ENCODE data around the gene AKR7A2.
A peak's percentile ranks its signal among the peaks of the same experiment; 100 is the strongest.
"Not testable (repeated sequence)": the region's sequence is repeated elsewhere in the genome, so short reads cannot be mapped to it uniquely, and the experiment has no call there.

AKR7A2 gene

DNA sequence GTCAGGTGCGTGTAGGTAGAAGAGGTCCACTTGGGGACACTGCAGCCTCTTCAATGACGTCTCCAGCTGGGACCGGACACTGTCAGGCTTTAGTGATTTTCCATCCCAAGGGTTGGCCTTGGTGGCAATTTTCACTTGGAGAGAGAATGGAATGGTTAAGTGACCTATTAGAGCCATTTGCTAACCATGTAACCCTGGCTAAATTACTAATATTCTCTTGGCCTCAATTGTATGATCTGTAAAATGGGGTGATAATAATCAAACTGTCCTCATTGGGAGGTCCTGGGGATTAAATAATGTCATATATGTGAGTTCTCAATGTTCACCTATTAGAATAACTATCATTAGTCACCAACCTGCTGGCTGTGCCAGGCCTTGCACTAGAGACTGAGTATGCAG is 3.4 kb downstream of the AKR7A2 start:
- ATAC-seq: no peak
- H3K4me3 Mint-ChIP-seq: no peak overlapping the region
- no peaks in the 10 kb centered on the region for H3K9me3 Mint-ChIP-seq
- H3K36me3 Mint-ChIP-seq: peaks cover 50% of the 10 kb centered on the region
- H3K4me1 Mint-ChIP-seq: peaks cover 33% of the 10 kb centered on the region
- H3K27ac Mint-ChIP-seq: no peak overlapping the region
- DNase-seq (ENCODE audit: low spot score in 2 of 2): no peak

DNA sequence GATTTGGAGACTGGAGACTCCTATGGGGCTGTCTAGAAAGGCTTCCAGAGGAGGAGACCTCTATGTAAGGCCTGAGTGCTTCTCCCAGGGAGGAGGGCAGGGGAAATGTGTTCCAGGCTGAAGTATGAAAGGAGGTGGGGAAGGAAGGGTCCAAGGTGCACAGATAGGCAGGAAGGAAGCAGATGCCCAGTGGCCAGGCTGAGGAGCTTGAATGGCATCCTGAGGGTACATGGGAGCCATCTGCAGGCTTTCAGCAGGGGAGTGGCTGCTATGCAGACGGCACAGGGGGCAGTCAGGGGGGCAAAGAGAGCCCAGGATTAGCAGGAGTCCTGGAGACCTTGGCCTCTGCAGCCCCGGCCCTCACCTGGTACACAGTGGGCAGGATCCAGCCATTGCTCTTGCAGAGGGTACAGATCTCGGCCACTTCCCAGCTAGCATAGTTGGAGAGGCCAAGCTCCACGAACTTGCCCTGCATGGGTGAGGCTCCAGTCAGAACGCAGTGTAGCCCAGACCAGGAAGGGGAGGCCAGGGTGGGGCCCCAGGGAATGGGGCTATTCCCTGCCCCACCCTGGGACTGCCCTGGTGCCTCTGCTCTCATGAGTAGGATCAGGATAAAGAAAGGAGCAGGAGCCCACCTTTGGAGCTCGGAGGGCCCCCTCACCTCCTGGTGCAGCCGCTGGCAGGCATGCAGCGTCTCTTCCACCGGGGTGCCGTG is 4.0 kb downstream of the AKR7A2 start:
- Mint-ChIP-seq H3K36me3 (peaks cover 55% of the 10 kb centered on the region), H3K9me3 (no peaks in the 10 kb centered on the region), H3K4me1 (peaks cover 28% of the 10 kb centered on the region), H3K4me3 (no peak overlapping the region), H3K27ac (no peak overlapping the region)
- ATAC-seq (no peak), DNase-seq (ENCODE audit: low spot score in 2 of 2) (no peak)

DNA sequence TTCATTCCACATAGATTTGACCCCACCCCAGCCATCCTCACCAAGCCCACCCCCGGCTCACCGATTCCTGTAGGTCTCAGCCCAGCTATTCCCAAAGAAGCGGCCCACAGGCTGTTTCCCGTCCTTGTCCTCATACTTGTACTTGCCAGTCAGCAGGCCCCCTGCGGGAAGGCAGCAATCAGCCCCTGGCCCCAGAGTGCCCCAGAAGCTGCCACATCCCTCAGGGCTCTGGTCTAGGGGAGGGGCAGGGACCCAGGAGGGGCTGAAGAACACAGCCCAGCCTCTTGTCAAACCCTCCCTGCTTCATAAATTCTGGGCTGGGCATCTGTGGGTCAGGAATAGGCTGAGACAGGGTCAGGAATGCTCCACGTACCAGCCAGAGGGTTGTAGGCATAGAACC is 5.0 kb downstream of the AKR7A2 start:
- Mint-ChIP-seq H3K4me1 (peaks cover 23% of the 10 kb centered on the region), H3K27ac (no peak overlapping the region), H3K4me3 (no peak overlapping the region), H3K9me3 (no peaks in the 10 kb centered on the region), H3K36me3 (peaks cover 55% of the 10 kb centered on the region)
- DNase-seq (ENCODE audit: low spot score in 2 of 2) (no peak), ATAC-seq (no peak)

DNA sequence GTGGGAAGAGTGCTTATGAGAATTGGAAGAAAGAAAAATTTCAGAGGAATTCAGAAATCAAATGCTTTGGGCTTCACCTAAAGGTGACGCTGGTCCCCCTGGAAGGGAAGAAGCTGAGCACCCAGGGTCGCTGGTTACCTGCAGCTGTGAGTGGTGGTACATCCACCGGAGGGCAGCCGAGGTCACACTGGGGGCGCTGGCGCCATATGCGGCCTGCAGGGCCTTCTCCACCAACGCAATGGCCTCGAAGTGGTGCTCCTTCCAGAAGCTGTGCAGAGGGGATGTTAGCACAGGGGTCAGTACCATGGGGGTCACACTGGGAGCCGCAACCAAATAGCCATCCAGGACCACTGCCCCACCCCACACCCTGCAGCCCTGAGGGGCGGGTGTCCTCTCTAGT is 6.1 kb downstream of the AKR7A2 start:
- Mint-ChIP-seq H3K4me3 (no peak overlapping the region), H3K4me1 (peaks cover 16% of the 10 kb centered on the region)

DNA sequence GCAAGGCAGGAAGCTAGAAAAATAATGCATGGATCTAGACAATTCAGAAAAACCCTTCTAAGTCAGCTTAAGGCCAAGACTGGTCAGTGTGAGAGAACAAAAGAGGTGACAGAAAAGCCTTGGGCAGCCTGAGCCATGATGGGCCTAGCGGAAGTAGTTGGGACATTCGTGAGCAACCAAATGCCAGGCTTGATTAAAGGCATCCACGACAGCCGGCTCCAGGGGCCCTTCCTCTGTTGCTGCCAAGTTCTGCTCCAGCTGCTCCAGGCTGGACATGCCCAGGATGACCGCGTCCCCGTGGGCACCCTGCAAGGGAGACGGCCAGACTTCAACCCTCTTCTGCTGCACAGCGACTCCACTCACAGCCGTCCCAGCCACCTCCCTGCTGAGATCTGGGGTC is 7.9 kb downstream of the AKR7A2 start:
- not testable (repeated sequence) for DNase-seq (ENCODE audit: low spot score in 2 of 2); H3K4me3 Mint-ChIP-seq; ATAC-seq; H3K9me3 Mint-ChIP-seq; H3K4me1 Mint-ChIP-seq
- Mint-ChIP-seq H3K36me3 (peaks cover 54% of the 10 kb centered on the region), H3K27ac (peak overlapping the region; percentile 68)

More for the DNA sequence above, 6.1 kb downstream of the AKR7A2 start:
- no peaks in the 10 kb centered on the region for H3K9me3 Mint-ChIP-seq
- H3K36me3 Mint-ChIP-seq: peaks cover 55% of the 10 kb centered on the region
- ATAC-seq (no peak), DNase-seq (ENCODE audit: low spot score in 2 of 2) (no peak)
- H3K27ac Mint-ChIP-seq: no peak overlapping the region

DNA sequence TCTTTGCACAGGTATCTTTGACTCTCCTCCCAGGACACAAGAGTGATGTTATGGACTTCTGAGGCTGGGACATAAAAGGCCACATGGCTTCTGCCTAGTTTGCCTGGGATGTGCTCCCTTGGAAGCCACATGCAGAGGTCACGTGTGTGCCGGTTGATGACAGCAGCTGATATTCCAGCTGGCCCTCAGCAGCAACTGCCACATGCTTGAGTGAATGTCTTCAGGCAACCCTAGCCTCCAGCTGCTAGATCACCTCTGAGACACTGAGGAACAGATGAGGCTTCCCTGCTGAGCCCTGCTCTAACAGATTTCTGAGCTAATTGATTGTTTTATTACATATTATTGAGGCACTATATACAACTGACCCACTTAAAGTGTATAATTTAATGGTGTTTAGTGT is 11.7 kb downstream of the AKR7A2 start:
- Mint-ChIP-seq H3K9me3 (peaks cover 5% of the 10 kb centered on the region), H3K36me3 (peaks cover 19% of the 10 kb centered on the region)

DNA sequence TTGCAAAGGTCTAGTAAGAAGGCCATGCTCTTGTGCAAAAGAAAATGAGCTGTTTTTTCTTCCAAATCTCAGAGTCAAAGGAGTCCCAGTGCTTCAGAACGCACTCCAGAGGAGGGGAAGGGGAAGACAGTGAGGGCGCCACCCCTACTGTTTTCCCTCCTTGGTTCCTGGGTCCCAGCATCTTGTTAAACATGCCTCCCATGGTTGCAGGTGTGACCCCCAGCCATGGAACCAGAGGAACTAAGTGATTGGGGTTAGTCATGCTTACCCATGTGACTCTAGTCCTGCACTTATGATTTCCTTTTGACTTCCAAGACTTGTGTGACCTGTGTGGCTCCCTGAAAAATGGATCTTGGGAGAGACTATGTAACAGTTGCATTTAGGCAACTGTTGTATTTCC is 17.3 kb downstream of the AKR7A2 start:
- H3K4me1 Mint-ChIP-seq: no peaks in the 10 kb centered on the region
- ATAC-seq (no peak), DNase-seq (ENCODE audit: low spot score in 2 of 2) (no peak)
- peaks cover 14% of the 10 kb centered on the region for H3K9me3 Mint-ChIP-seq
- H3K36me3 Mint-ChIP-seq: no peaks in the 10 kb centered on the region
- H3K27ac Mint-ChIP-seq: no peak overlapping the region
- no peak overlapping the region for H3K4me3 Mint-ChIP-seq

More for the DNA sequence above, 11.7 kb downstream of the AKR7A2 start:
- ATAC-seq: no peak
- Mint-ChIP-seq H3K4me3 (no peak overlapping the region), H3K27ac (no peak overlapping the region), H3K4me1 (no peaks in the 10 kb centered on the region)
- DNase-seq (ENCODE audit: low spot score in 2 of 2): no peak

DNA sequence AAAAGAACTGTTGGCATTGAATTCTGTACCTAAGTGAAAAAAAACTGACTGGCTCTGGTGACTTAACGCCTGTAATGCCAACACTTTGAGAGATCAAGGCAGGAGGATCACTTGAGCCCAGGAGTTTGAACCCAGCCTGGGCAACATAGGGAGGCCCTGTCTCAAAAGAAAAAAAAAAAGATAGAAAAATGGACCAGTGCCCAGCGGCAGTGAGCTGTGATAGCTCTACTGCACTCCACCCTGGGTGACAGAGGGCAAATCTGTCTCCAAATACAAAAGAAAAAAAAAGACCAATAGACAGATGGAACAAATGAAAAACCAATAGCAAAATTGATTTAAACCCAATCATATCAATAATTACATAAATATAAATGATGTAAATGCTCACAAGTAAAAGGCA is 22.7 kb downstream of the AKR7A2 start:
- peaks cover 12% of the 10 kb centered on the region for H3K4me1 Mint-ChIP-seq
- peaks cover 2% of the 10 kb centered on the region for H3K9me3 Mint-ChIP-seq
- H3K36me3 Mint-ChIP-seq: no peaks in the 10 kb centered on the region
- ATAC-seq: no peak
- H3K27ac Mint-ChIP-seq: no peak overlapping the region
- DNase-seq (ENCODE audit: low spot score in 2 of 2): no peak
- peak overlapping the region; percentile 65 for H3K4me3 Mint-ChIP-seq

DNA sequence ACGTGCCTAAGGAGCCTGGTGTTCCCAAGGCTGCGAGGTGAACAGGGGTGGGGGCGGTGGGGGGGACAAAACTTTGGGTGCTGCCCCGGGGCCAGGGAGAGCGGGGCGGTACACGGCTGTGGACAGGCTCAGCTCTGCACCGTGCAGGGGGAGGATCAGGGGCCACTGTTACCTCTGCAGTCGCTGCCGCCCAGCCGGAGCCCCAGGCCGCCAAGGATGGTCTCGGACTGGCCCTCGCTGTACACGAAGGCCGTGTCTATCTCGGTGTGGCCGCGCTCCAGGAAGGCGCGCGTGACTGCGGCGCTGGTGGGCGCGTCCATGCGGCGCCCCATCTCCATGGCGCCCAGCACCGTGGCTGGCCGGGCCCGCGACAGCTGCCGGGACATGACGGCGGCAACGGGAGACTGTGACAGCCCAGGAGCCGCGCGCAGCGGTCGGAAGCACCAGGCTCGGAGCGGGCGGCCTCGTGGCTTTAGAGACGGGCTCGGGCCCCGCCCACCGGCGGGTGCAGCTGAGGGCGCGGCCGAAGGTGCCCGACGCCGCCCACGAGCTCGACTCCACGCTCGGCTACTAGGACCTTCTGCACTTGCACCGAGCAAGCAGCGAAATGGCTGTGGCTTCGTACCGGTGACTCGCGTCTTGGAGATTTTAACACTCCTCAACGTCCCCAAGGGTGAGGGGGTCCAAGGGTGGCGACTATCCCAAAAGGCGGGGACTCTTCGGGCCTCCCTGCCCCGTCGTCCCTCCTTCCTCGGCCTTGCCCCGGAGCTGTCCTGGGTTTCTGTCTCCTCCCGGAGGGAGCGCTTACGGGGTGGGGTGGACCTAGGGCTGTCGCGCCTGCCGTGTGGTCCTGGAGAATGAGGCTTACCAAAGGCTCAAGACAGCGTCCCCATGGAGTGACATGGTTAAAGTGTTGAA is 23.4 kb downstream of the AKR7A2 start, which contains the start of gene AKR7A3:
Gene AKR7A3, minus strand, starts transcription at position 447 of the 918 bp plus-strand sequence. Its CDS starts 61 bp downstream, at position 386.
- H3K4me1 Mint-ChIP-seq: peaks cover 12% of the 10 kb centered on the region
- peak; percentile 96 for ATAC-seq
- not testable (repeated sequence) for H3K9me3 Mint-ChIP-seq, H3K36me3 Mint-ChIP-seq, H3K27ac Mint-ChIP-seq
- H3K4me3 Mint-ChIP-seq: peak within 1 kb of the TSS; percentile 65
- peak; percentile 42 to 59 for DNase-seq (ENCODE audit: low spot score in 2 of 2)

DNA sequence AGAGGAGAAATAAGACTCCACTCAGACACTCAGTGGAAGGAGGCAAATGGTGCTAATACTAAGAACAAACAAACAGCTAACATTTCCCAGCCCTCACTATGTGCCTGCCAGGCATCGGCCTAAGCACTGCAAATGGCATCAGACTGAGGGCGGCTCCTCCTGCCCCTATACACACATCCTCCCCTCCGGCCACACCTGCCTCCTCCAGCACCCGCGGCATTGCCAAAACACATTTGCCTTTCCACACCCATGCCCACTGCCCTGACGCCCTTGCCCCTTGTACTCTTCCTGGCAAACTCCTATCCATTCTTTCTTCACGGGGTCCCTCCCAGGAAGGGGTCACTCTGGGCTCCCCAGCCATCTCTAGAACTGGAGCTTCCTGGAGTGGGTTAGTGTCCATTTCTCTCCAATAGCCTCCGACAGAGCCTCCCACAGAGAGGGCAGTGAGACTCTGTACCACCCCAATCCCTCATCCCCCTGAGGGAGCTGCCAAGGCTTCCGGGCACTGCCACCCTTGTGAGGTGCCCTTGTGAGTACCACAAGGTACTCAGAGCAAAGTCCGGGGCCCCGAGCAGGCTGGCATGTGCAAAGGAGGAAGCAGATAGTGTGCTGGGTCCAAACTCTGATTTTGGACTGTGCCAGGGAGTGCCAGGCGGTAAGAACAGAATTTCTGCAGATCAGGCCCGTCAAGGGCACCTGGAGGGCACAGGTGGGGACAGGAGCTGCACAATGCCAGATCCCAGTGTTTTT is 24.3 kb downstream of the AKR7A2 start:
- Mint-ChIP-seq H3K36me3 (no peaks in the 10 kb centered on the region), H3K4me1 (peaks cover 12% of the 10 kb centered on the region), H3K27ac (no peak overlapping the region), H3K9me3 (no peaks in the 10 kb centered on the region), H3K4me3 (peak overlapping the region; percentile 65)
- ATAC-seq (no peak), DNase-seq (ENCODE audit: low spot score in 2 of 2) (no peak)

DNA sequence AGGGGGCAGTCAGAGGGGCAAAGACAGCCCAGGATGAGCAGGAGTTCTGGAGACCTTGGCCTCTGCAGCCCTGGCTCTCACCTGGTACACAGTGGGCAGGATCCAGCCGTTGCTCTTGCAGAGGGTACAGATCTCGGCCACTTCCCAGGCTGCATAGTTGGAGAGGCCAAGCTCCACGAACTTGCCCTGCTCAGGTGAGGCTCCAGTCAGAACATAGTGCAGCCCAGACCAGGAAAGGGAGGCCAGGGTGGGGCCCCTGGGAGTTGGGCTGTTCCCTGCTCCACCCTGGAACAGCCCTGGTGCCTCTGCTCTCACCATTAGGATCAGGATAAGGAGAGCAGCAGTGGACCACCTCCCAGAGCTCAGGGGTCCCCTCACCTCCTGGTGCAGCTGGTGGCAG is 26.1 kb downstream of the AKR7A2 start:
- H3K36me3 Mint-ChIP-seq; ATAC-seq; H3K9me3 Mint-ChIP-seq; H3K27ac Mint-ChIP-seq; H3K4me3 Mint-ChIP-seq; DNase-seq (ENCODE audit: low spot score in 2 of 2): not testable (repeated sequence)
- peaks cover 12% of the 10 kb centered on the region for H3K4me1 Mint-ChIP-seq

DNA sequence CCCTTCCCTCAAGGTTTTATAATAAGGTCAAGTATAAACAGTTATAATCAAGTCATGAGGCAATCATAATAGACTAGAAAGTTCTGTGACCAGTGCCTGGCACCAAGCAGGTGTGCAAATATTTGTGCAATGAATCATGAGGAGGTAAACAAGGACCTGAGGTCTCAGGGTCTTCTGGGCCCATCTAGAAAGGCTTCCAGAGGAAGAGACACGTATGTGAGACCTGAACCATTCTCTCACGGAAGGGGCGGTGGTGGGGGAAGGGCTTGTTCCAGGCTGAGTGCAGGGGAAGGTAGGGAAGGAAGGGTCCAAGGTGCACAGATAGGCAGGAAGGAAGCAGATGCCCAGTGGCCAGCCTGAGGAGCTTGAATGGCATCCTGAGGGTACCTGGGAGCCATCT is 26.6 kb downstream of the AKR7A2 start:
- H3K4me3 Mint-ChIP-seq; H3K36me3 Mint-ChIP-seq; H3K9me3 Mint-ChIP-seq; DNase-seq (ENCODE audit: low spot score in 2 of 2); ATAC-seq; H3K27ac Mint-ChIP-seq: not testable (repeated sequence)
- H3K4me1 Mint-ChIP-seq: peaks cover 12% of the 10 kb centered on the region

DNA sequence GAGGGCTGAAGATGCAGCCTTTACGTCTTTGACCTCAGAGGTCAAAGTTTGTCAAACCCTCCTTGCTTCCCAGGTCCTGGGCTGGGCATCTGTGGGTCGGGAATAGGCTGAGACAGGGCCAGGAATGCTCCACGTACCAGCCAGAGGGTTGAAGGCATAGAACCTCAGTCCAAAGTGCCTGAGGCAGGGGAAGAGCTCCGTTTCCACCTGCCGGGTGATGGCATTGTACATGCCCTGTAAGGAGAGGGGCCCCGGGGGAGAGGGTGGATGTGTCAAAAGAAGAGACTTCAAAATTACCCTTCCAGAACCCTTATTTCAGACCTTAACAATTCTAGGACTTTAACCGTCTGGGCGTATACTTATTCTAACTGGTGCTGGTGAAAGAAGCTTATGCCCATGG is 27.1 kb downstream of the AKR7A2 start:
- no peak for DNase-seq (ENCODE audit: low spot score in 2 of 2)
- Mint-ChIP-seq H3K36me3 (no peaks in the 10 kb centered on the region), H3K27ac (no peak overlapping the region), H3K4me1 (peaks cover 12% of the 10 kb centered on the region), H3K4me3 (no peak overlapping the region), H3K9me3 (no peaks in the 10 kb centered on the region)
- ATAC-seq: no peak

DNA sequence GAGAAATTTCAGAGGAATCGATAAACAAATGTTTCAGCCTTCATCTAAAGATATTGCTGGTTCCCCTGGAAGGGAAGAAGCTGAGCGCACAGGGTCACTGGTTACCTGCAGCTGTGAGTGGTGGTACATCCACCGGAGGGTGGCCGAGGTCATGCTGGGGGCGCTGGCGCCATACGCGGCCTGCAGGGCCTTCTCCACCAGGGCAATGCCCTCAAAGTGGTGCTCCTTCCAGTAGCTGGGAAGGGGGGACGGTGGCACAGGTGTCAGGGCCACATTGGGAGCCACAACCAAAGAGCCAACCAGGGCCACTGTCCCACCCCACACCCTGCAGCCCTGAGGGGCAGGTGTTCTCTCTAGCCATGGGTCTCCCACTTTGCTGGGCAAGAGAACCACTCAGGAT is 28.1 kb downstream of the AKR7A2 start:
- H3K27ac Mint-ChIP-seq: no peak overlapping the region
- no peaks in the 10 kb centered on the region for H3K9me3 Mint-ChIP-seq

DNA sequence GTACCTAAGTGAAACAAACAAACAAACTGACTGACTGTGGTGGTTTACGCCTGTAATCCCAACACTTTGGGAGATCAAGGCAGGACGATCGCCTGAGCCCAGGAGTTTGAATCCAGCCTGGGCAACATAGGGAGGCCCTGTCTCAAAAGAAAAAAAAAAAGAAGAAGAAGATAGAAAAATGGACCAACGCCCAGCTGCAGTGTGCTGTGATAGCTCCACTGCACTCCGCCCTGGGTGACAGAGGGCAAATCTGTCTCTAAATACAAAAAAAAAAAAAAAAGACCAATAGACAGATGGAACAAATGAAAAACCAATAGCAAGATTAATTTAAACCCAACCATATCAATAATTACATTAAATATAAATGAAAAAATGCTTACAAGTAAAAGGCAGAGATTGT is 37.3 kb downstream of the AKR7A2 start:
- H3K27ac Mint-ChIP-seq: no peak overlapping the region
- DNase-seq (ENCODE audit: low spot score in 2 of 2): no peak
- H3K9me3 Mint-ChIP-seq: no peaks in the 10 kb centered on the region
- no peak overlapping the region for H3K4me3 Mint-ChIP-seq
- peaks cover 6% of the 10 kb centered on the region for H3K4me1 Mint-ChIP-seq
- no peaks in the 10 kb centered on the region for H3K36me3 Mint-ChIP-seq
- no peak for ATAC-seq

More for the DNA sequence above, 28.1 kb downstream of the AKR7A2 start:
- H3K36me3 Mint-ChIP-seq: no peaks in the 10 kb centered on the region
- DNase-seq (ENCODE audit: low spot score in 2 of 2): no peak
- H3K4me3 Mint-ChIP-seq: no peak overlapping the region
- H3K4me1 Mint-ChIP-seq: peaks cover 7% of the 10 kb centered on the region
- no peak for ATAC-seq
